Left hindlimb (tissue), 1 donor: ENCODE measurements around the gene SNX22.

Source experiments
- DNase-seq: peaks from one replicate; pipeline ENCODE4 v3.0.0-alpha.2; 2018

The SNX22 gene

GRCh38 chr15:64136347-64136746 is 15.2 kb upstream of the SNX22 start:
- no peak for DNase-seq

GRCh38 chr15:64137226-64137833 is 14.2 kb upstream of the SNX22 start:
- no peak for DNase-seq

GRCh38 chr15:64138331-64138941 is 13.1 kb upstream of the SNX22 start:
- DNase-seq, result no peak

- no peak for DNase-seq
These were observed 9.6 kb upstream of the SNX22 start for GRCh38 chr15:64141798-64142512.

GRCh38 chr15:64143276-64143675 is 8.3 kb upstream of the SNX22 start:
- no peak for DNase-seq

- no peak for DNase-seq
These were observed 7.4 kb upstream of the SNX22 start for GRCh38 chr15:64144192-64144564.

- no peak for DNase-seq
These were observed 6.8 kb upstream of the SNX22 start for GRCh38 chr15:64144565-64145281.

GRCh38 chr15:64146041-64146440 is 5.5 kb upstream of the SNX22 start:
- DNase-seq, result no peak

- no peak for DNase-seq
These were observed 5.0 kb upstream of the SNX22 start for GRCh38 chr15:64146520-64146884.

GRCh38 chr15:64146885-64147681 is 4.4 kb upstream of the SNX22 start:
- DNase-seq, result peak; percentile 56

GRCh38 chr15:64148168-64148567 is 3.4 kb upstream of the SNX22 start:
- DNase-seq, result no peak

GRCh38 chr15:64148581-64148980 is 3.0 kb upstream of the SNX22 start:
- no peak for DNase-seq

GRCh38 chr15:64149424-64149823 is 2.1 kb upstream of the SNX22 start:
- no peak for DNase-seq

- no peak for DNase-seq
These were observed 1.5 kb upstream of the SNX22 start for GRCh38 chr15:64149893-64150578.

- no peak for DNase-seq
These were observed 1.2 kb downstream of the SNX22 start for GRCh38 chr15:64152507-64153387.

- DNase-seq, result peak; percentile 90
These were observed 2.2 kb downstream of the SNX22 start for GRCh38 chr15:64153480-64154367.

- DNase-seq, result no peak
These were observed 4.5 kb downstream of the SNX22 start for GRCh38 chr15:64155802-64156651.

GRCh38 chr15:64156652-64157331 is 5.3 kb downstream of the SNX22 start:
- DNase-seq, result no peak
